HG03159 (cell line): ENCODE data around the gene DOCK7.

Experiments used
- ATAC-seq: cut with Tn5 transposase; IDR thresholded peaks from one replicate; pipeline ENCODE4 v1.9.1; 2021; ENCODE audit warnings: mild to moderate bottlenecking, moderate library complexity; ENCODE audit not compliant: unreplicated experiment

The DOCK7 gene

DNA sequence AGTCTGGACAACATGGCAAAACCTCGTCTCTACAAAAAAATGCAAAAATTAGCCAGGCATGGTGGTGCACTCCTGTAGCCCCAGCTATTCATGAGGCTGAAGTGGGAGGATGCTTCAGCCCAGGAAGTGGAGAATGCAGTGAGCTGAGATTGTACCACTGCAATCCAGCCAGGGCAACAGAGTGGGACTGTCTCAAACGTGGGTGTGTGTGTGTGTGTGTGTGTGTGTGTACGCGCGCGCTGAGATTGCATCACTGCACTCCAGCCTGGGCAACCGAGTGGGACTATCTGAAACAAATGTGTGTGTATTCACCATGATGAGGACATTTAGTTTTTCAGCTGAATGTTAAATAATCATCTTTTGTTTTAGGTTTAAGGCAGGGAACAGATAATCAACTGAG lies 230.2 kb downstream of the DOCK7 start:
- ATAC-seq = no peak

DNA sequence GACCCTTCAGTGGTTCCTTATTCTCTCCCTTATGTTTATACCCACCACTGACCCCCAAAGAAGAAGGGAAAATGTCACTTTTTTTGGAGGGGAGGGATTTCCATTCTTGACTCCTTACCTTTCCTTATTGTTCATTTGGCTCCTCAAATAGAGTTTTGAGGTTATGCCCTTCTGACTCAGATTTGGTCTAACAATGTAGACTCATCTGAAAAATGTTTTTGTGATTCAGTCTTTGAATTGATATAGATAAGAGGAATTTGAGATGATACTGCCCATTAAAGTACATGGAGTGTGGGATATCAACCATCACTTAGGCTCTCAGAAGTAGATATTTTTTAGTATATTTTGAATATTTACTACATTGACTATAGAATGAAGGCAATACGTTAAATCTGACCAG lies 235.2 kb downstream of the DOCK7 start:
- ATAC-seq = no peak

DNA sequence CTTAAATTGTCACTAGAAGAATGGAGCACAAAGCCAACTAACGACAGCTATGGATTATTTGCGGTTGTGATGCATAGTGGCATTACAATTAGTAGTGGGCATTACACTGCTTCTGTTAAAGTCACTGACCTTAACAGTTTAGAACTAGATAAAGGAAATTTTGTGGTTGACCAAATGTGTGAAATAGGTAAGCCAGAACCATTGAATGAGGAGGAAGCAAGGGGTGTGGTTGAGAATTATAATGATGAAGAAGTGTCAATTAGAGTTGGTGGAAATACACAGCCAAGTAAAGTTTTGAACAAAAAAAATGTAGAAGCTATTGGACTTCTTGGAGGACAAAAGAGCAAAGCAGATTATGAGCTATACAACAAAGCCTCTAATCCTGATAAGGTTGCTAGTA lies 237.9 kb downstream of the DOCK7 start:
- no peak for ATAC-seq

DNA sequence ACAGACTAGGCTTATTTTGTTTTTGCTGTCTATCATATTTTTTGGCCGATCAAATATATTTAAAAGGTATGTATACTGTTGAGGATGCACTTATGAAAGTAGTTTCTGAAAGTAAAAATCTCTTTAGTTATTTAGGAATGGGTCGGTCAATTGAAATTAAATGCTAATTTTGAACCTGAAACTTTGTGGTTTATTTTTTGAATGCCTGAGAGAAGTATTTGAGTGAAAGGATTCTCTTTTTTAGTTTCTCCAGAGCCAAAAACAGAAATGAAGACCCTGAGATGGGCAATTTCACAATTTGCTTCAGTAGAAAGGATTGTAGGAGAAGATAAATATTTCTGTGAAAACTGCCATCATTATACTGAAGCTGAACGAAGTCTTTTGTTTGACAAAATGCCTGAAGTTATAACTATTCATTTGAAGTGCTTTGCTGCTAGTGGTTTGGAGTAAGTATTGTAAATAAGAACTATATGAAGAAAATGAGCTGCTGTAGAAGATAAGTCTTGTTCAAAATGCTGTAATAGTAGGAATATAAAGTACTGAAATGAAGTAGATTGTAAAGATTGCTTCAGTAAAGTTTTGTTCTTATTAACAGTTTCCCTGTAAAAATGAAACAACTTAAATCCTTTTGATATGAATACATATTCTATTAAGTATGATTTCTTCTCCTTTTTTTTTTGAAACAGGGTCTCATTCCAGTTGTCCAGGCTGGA lies 239.8 kb downstream of the DOCK7 start:
- no peak for ATAC-seq

DNA sequence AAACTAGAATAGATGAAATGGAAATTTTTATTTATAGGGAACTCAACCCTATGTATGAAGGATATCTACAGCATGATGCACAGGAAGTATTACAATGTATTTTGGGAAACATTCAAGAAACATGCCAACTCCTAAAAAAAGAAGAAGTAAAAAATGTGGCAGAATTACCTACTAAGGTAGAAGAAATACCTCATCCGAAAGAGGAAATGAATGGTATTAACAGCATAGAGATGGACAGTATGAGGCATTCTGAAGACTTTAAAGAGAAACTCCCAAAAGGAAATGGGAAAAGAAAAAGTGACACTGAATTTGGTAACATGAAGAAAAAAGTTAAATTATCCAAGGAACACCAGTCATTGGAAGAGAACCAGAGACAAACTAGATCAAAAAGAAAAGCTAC lies 243.5 kb downstream of the DOCK7 start:
- no peak for ATAC-seq

DNA sequence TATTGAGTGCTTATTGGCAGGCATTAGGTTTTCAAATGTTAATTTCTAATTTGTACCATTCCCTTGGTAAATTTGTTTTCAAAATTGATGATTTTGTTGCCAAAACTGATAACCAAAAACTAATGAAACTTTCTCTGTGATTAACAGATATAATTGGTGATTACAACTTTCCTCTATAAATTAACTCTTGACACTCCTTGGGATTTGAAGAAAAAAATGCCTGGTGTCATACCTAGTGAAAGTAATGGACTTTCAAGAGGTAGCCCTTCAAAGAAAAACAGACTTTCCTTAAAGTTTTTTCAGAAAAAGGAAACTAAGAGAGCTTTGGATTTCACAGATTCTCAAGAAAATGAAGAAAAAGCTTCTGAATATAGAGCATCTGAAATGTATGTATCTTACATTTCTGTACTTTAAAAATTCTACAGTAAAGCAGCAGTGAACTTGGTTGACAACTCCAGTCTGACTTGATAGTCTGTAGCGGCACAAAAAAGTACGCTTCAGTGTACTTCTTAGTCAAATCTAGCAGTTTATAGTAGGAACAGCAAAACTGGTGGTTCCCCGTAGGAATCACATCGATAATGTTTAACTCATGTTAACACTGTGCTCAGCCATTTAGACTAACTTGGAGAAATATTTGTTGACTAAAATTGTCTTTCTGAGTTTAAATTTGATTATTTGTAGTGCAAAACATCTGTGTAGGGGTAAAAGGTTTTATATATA lies 248.4 kb downstream of the DOCK7 start:
- ATAC-seq = peak; percentile 26

DNA sequence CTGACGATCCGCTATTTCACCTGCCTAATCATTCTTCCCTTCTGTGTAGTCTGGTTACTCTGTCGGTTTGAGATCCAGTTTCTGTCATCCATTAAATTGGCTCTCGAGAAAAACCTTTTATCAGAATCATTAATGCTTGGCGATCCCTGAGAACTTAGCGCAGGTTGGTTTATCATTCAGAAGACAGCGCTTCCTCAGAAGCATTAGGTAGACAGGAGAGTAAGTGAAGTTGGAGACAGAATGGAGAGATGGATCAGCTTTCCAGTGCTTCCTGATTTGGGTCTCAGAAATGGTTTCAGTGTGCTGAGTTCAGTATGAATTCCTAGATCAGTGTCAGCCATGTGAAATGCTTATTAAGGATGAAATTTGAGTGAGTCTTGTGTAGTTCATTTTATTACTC lies 250.0 kb downstream of the DOCK7 start:
- ATAC-seq = no peak

DNA sequence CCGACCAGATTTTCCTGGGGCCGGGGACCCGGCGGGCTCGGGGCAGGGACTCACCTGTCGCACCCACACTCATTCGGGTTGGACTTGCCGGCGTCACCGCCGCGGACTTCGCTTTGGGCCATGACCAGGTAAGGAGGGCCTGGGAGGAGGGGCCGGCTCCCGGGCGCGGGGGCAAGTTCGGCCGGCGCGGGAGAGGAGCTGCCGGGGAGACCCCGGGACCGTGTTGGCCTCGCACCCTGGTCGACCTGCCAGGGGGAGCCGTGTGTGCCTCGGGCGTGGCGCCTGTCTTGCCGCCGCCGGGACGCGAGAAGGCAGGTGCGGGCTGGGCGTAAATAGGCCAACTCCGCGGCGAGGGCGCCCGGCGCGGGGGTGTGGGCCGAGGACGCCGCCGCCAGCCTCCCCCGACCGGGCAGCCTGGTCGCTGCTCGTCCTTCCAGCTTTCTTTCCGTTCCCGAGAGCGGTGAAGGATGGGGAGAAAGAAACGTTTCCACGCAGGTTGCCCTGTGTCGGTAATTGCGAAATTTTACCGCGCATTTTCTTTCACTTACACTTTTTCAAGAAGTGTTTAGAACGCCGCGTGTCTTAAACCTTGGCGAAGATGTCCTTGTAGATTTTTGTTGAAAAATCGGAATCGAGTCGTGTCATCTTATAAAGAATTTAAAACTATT lies 250.8 kb downstream of the DOCK7 start:
- ATAC-seq = no peak

DNA sequence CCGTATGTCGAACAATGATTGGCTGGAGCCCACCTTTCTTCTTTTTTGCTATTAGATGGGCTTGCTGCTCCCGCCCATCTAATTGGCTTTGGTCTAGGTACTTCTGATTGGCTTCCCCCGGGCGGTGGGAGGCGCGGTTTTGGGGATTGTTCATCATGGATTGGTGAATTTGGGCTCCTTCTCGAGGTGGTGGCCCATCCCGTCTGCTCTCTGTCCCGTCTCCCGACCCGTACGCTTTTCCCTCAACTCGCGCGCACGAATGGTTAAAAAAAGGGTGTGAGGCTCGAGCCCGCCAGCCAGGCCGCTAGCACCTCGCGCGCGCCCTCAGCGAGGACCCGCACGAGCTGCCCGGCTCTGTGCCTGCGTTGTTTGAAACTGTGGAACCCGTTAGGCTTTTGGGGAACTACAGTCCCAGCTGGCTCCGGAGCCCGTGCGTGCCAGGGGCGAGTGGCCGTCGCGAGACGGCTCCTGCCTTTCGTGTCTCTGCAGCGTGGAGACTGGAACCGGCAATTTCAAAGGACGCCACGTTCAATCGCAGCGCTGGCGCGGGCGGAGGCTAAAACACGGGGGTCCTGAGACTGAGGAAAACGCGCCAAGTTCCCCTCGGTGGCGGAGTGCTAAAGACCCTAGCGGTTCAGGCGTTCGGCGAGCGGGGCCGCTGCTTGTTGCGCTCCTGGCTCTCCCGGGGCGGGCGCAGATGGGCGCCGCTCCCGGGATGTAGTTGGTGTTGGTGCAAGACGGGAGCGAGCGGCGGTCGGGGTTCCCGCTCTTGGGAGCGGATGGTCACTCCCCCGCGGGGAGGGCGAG lies 251.5 kb downstream of the DOCK7 start, which contains the start of gene USP1:
Gene USP1, plus strand, starts transcription at position 584 of the 807 bp plus-strand sequence. CDS start 2,819 bp downstream, outside the sequence.
- peak; percentile 81 for ATAC-seq

DNA sequence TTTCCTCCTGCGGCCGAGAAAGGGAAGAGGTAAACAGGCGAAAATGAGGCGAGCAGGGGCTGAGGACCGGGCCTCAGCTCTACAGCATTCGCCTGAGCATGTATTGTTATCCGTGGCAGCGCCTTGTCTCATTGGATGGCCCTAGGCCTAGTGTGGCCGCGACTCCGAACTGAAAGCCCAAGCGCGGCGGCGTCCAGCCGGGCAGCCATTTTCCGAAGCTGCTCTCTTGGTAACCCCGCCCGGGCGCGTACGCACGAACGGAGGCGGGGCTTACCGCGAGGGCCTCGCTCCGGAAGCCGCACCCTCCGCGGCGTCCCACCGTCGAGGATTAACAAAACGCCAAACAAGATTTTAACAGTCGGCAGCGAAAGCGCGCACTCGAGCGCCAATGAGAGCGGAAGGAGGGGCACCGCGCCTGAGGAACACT lies 252.1 kb downstream of the DOCK7 start:
- ATAC-seq = peak; percentile 62

DNA sequence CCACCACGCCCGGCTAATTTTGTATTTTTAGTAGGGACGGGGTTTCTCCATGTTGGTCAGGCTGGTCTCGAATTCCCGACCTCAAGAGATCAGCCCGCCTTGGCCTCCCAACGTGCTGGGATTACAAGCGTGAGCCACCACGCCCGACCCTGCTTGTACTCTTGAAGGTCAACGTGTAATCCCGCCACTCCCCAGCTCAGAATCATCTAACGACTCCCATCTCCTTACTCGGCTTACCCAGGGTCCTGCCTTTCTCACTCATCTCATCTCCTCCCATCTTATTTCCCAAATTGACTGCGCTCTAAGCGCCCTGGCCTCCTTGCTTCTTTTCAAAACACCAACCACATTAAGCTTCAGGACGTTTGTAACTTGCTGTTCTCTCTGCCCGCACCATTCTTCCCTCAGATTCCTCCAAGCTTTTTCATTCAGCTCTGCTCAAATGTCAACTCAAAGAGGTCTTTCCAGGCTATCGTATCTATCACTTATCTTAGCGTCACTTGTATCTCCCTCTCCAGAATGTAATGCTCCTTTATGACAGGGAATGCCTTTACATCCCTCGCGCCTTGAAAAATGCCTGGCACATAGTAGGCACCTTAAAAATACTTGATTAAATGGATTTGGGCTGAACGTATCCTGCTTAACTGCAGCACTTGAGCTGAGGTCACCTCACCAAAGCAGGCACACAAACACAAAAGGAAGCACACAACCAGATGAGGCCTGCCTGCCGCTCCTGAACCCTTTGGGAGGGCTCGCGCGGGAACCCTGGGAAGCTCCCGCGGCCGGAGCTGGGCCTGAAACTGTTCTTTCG lies 252.8 kb downstream of the DOCK7 start:
- ATAC-seq = no peak

DNA sequence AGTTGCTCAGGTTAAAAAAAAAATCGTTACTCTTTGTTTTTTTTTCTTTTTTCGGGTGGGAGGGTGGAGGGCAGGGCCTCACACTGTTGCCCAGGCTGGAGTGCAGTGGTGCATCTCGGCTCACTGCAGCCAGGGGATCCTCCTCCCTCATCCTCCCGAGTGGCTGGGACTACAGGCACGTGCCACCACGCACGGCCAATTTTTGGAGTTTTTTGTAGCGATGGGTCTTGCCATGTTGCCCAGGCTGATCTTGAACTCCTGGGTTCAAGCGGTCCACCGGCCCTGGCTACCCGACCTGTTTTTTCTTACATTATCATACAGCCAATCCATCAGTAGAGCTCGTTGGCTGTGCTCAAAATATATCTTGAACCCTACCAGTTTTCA lies 253.6 kb downstream of the DOCK7 start:
- ATAC-seq = no peak

DNA sequence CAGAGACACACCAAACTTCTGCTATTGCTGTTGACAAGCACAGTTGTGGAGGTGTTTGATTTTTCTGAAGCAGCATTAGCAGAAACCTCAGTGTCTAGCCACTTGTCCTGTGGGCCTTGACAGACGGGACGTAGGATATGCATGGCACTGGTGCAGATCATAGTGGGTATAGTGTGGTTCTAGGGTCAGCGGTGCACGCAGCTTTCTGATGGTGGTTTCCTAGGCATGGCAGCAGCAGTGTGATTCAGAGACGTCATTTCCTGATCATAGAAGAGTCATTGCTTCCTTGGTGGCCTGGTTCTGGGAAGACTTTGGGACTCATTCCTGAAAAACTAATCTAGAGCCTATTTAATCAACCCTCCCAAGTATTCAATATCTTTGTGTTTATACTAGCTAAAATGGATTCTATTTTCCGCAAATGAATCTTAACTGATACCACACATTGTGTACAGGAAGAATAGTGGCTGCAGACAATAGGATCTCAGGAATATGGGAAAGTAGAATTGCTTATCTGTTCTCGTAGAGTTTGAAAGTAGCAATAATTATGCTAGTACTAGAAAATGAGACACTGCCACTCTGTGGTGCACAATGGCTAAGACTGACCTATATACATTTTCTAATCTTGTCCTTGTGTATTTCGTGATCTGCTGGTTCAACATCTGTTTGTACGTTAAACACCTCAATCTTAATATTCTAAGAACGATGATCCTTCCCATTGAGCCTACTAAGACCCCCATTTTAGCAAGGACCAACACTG lies 254.1 kb downstream of the DOCK7 start:
- ATAC-seq = no peak

DNA sequence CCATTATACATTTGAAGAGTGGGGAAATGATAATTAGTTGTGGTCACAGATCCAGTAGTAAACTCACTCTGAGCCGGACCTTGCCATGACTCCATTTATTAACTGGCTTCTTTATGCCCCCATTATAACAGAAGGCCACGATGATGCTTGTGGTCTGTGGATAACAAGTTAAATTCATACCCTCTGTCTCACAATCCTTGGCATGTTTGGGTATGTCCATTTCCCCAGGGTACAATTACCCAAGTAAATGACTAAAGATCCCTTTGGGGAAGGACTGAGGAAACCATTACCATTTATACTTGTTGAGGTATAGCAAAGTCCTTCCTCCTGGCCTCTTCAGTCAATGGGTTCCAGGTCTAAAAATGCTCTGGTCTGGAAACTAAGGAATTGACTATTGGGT lies 258.6 kb downstream of the DOCK7 start:
- ATAC-seq = no peak

DNA sequence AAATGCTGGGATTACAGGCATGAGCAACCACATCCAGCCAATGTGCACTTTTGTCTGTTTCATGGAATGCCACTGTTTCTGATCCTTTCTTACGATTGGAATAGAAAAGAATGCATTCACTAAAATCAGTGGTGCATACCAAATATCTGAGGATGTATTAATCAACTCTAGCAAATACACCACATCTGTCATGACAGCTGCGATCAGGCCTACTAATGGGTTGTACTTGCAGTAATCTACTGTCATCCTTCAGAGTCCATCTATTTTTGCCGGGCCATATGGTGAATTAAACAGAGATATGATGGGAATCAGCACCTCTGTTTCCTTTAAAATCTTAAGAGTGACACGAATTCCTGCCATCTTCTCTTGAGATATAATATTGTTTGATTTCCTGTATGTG lies 259.8 kb downstream of the DOCK7 start:
- ATAC-seq = no peak

DNA sequence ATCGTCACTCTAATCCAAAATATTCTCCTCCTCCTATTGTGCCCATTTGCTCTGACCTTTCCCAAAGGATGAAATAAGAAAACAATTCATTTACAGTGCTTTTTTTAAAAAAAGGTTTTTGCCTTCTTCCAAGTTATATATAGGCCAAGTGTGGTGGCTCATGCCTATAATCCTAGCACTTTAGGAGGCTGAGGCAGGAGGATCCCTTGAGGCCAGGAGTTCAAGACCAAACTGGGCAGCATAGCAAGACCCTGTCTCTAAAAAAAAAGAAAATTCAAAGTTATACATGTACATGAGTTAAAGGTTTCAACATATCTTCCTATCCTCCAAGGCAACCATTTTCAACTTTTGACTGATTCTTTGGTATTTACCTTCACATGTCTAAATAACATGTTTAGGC lies 261.4 kb downstream of the DOCK7 start:
- ATAC-seq = no peak

DNA sequence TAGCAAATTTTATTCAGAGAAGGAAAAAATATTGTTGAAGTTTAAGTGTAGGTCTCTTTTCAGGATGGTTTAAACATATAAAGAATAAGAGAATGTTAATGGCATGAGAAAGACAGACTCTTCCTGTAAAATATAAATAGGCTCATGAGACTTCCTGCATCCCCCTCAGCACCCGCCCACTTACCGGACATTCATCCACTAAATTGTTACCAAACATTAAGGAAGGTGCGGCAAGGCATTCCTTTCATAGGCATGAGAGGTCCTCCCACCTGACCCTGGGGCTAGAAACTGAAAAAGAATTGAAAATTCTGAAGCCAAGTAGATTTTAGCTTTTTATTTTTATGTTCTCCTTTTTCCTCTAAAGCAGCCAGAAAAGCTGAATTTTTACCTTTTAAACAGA lies 261.9 kb downstream of the DOCK7 start:
- ATAC-seq = no peak

DNA sequence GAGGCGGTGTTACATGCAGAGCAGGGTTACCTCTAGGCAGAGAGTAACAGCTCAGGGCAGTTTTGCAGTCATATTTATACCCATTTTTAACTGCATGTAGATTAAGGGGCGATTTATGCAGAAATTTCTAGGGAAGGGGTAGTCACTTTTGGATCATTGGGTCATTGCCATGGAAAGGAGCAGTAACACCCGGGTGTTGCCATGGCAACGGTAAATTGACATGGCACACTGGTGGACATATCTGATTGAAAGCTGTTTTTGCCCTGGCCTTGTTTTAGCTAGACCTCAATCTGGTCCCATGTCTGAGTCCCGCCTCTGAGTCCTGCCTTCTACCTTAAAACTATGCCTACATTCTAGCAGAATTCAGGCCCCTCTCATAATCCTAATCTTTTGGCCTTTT lies 263.1 kb downstream of the DOCK7 start:
- no peak for ATAC-seq

DNA sequence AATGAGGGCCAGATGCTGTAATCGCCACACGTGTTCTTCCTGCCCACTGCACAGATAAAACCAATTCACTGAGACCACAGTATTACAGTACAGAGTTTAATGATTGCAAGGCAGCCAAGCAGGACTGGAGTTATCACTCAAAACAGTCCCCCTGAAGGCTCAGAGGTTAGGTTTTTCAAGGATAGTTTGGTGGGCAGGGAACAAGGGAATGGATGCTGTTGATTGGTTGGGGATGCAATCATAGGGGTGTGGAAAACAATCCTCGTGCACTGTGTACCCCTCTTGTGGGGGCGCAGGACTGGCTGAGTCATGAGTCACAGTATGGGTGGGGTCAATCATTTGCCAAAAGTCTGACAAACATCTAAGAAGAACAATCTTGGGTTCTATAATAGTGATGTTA lies 263.8 kb downstream of the DOCK7 start:
- ATAC-seq = no peak
